Measurements from ENCODE around the gene CASQ2. TPM values are rescaled to one million over a fixed set of nuclear protein-coding genes. Genes with fewer than 3 reads are reported as not detected.

Gene CASQ2
- total and polyA plus RNA-seq, 2 donors (not counting 3 experiments of a cell fraction or from before 2014, with no cell fraction given), result not detected

DNA sequence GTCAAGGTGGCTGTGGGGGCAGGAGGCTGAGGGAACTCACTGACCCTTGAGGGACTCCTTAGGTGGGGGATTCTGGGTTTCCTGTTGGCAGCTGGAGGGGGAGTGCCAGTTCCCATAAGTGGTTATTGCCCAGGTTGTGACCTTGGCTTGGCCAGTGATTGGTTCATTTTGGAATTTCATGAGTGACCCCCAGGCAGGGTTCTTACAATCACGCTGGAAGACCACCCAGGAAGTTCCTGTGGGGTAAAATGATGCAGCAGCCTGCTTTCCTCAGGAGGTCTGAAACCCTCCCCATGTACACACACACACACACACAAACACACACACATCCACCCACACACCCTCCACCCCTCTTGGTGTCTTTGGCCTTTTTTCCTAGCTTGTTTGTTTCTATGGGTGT, 109.9 kb downstream of the CASQ2 start:
- BruUV-seq (replicated peaks), result no TSS peak
- H3K9me3 ChIP-seq (replicated peaks; ENCODE audit: control insufficient read depth, insufficient read depth, low read length), result no peaks in the 10 kb centered on the region
- H3K4me2 ChIP-seq (ENCODE audit: insufficient read depth, low read length), result no peak overlapping the region
- dilution Hi-C loops (cut with MboI; ENCODE audit: extremely low pct_ligation_motif_present, low sequenced_read_pairs) (no loop called here), intact Hi-C loops (cut with micrococcal nuclease) (no loop called here)
- POLR2A ChIA-PET, result no interaction called here
- H4K20me1 ChIP-seq (replicated peaks; ENCODE audit: control insufficient read depth, extremely low read depth, insufficient read depth, low read length), result no peaks in the 10 kb centered on the region
- H3K9ac ChIP-seq (replicated peaks; ENCODE audit: extremely low read depth, insufficient read depth, low read length), result no peak overlapping the region
- peaks cover 15% of the 10 kb centered on the region for H3K4me1 ChIP-seq (ENCODE audit: control insufficient read depth, extremely low read depth, insufficient read depth, low read length)
- H3K79me2 ChIP-seq (ENCODE audit: control insufficient read depth, insufficient read depth, low read length), result peaks cover 29% of the 10 kb centered on the region
- H3K4me3 ChIP-seq (replicated peaks in 1 of 3; ENCODE audit: insufficient read depth in 1 of 3, low read depth in 1 of 3, low read length in 3 of 3), result no peak overlapping the region
- no peak overlapping the region for H2AFZ ChIP-seq (ENCODE audit: low read depth, low read length)
- peaks cover 5 to 7% of the 10 kb centered on the region in 2 experiments for H3K36me3 ChIP-seq (ENCODE audit: control insufficient read depth in 2 of 2, extremely low read depth in 1 of 2, insufficient read depth in 2 of 2, low read length in 2 of 2)
- H3K27ac ChIP-seq (ENCODE audit: insufficient read depth, low read depth, low read length), result no peak overlapping the region
- TF ChIP-seq GATA2 (IDR thresholded peaks at IDR 0.05; ENCODE audit: insufficient read depth, insufficient read length, low read depth, low read length), result no peak
- TF ChIP-seq POLR2AphosphoS5 (IDR thresholded peaks at IDR 0.05; ENCODE audit: insufficient read depth, low read depth, low read length), result no peak
- TF ChIP-seq MYC (IDR thresholded peaks at IDR 0.05; ENCODE audit: low read depth, low read length), result no peak
- TF ChIP-seq JUN (IDR thresholded peaks at IDR 0.05; ENCODE audit: borderline replicate concordance, insufficient read depth, insufficient read length, low read depth), result no peak
- TF ChIP-seq EZH2 (IDR thresholded peaks at IDR 0.05; ENCODE audit: borderline replicate concordance, low read depth, low read length, severe bottlenecking), result no peak
- TF ChIP-seq, protein P1, sequence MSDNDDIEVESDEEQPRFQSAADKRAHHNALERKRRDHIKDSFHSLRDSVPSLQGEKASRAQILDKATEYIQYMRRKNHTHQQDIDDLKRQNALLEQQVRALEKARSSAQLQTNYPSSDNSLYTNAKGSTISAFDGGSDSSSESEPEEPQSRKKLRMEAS (IDR thresholded peaks at IDR 0.05; ENCODE audit: insufficient read depth, insufficient read length), result no peak
- no peak for TF ChIP-seq POLR2A (IDR thresholded peaks at IDR 0.05; ENCODE audit: low read depth, low read length)
- TF ChIP-seq, protein P2, sequence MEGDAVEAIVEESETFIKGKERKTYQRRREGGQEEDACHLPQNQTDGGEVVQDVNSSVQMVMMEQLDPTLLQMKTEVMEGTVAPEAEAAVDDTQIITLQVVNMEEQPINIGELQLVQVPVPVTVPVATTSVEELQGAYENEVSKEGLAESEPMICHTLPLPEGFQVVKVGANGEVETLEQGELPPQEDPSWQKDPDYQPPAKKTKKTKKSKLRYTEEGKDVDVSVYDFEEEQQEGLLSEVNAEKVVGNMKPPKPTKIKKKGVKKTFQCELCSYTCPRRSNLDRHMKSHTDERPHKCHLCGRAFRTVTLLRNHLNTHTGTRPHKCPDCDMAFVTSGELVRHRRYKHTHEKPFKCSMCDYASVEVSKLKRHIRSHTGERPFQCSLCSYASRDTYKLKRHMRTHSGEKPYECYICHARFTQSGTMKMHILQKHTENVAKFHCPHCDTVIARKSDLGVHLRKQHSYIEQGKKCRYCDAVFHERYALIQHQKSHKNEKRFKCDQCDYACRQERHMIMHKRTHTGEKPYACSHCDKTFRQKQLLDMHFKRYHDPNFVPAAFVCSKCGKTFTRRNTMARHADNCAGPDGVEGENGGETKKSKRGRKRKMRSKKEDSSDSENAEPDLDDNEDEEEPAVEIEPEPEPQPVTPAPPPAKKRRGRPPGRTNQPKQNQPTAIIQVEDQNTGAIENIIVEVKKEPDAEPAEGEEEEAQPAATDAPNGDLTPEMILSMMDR (IDR thresholded peaks at IDR 0.05; ENCODE audit: extremely low read depth in 1 of 2, insufficient read depth in 1 of 2, low read depth in 1 of 2, low read length in 2 of 2), result no peak
- TF ChIP-seq FOS (IDR thresholded peaks at IDR 0.05; ENCODE audit: borderline replicate concordance, insufficient read depth, low read length), result no peak
- no peaks in the 10 kb centered on the region for H3K9me1 ChIP-seq (replicated peaks; ENCODE audit: control insufficient read depth, extremely low read depth, insufficient read depth, low read length)
- DNase-seq (ENCODE audit: low read depth, low spot score) (no peak), FAIRE-seq (no peak)
- CTCF ChIA-PET, result interaction anchor here (1.0 to 2.1 kb wide), 2 partner anchors 10 to 48 kb away, joined by 3 to 9 read pairs; no protein-coding TSS in a partner anchor
- no peaks in the 10 kb centered on the region for H3K27me3 ChIP-seq (ENCODE audit: control insufficient read depth in 2 of 2, insufficient read depth in 2 of 2, low read length in 2 of 2)

Measured in endothelial cell of umbilical vein (primary cell).